ENCODE results near the gene B3GNT8. TPM values are rescaled to one million over a fixed set of nuclear protein-coding genes. Genes with fewer than 3 reads are reported as not detected.
"Not testable (repeated sequence)": the region's sequence is repeated elsewhere in the genome, so short reads cannot be mapped to it uniquely, and the experiment has no call there.

B3GNT8 gene
- under 1 TPM in 4 of 6 donors, not detected in 2; 0.26 to 0.93 (median 0.35) TPM for polyA plus RNA-seq (ENCODE audit: low read depth in 6 of 6)

GRCh38 chr19:41426952-41427646 lies at the start of gene B3GNT8:
Gene B3GNT8, minus strand, starts transcription at chr19:41427374. Its CDS starts 596 bp downstream, at chr19:41426778.
- Mint-ChIP-seq H3K27me3 (no peaks in the 10 kb centered on the region), H3K36me3 (peaks cover 5 to 19% of the 10 kb centered on the region in 2 donors), H3K4me1 (peaks cover 20 to 21% (median 21%) of the 10 kb centered on the region in 3 donors), H3K9me3 (no peaks in the 10 kb centered on the region), H3K27ac (peak within 1 kb of the TSS in 5 of 6 donors; percentile 76 to 97 (median 81)), H3K4me3 (peak within 1 kb of the TSS in 7 of 8 donors; percentile 20 to 71 (median 61))
- peak; percentile 20 to 39 for ATAC-seq (ENCODE audit: low read depth in 2 of 2)
- no peak for DNase-seq

- peak overlapping the region in 1 of 6 donors; percentile 55 for H3K27ac Mint-ChIP-seq
- H3K4me1 Mint-ChIP-seq, result peaks cover 13 to 19% (median 15%) of the 10 kb centered on the region in 3 donors
- peaks cover 0 to 2% (median 0%) of the 10 kb centered on the region in 7 donors for H3K9me3 Mint-ChIP-seq
- no peaks in the 10 kb centered on the region for H3K36me3 Mint-ChIP-seq
- H3K4me3 Mint-ChIP-seq, result peak overlapping the region in 2 of 8 donors; percentile 13 to 53
- H3K27me3 Mint-ChIP-seq, result peaks cover 36 to 53% (median 53%) of the 10 kb centered on the region in 3 donors
- DNase-seq, result peak; percentile 32
- ATAC-seq (ENCODE audit: low read depth in 2 of 2), result peak; percentile 83 to 95
Measured at GRCh38 chr19:41476583-41476982, 49.4 kb upstream of the B3GNT8 start.

- peak overlapping the region in 7 of 8 donors; percentile 48 to 83 (median 58) for H3K4me3 Mint-ChIP-seq
- H3K36me3 Mint-ChIP-seq, H3K9me3 Mint-ChIP-seq: not testable (repeated sequence)
- DNase-seq (peak; percentile 82), ATAC-seq (ENCODE audit: low read depth in 2 of 2) (peak; percentile 77 to 81)
- H3K27ac Mint-ChIP-seq, result peak overlapping the region; percentile 80 to 99 (median 94)
- H3K27me3 Mint-ChIP-seq, result peaks cover 12 to 42% (median 24%) of the 10 kb centered on the region in 3 donors
- H3K4me1 Mint-ChIP-seq, result peaks cover 29 to 35% (median 33%) of the 10 kb centered on the region in 3 donors
Measured at GRCh38 chr19:41463257-41464256, 36.4 kb upstream of the B3GNT8 start.

- Mint-ChIP-seq H3K9me3 (no peaks in the 10 kb centered on the region), H3K27ac (peak overlapping the region; percentile 48 to 99 (median 90)), H3K36me3 (no peaks in the 10 kb centered on the region), H3K4me1 (peaks cover 29 to 35% (median 33%) of the 10 kb centered on the region in 3 donors), H3K4me3 (no peak overlapping the region), H3K27me3 (peaks cover 14 to 42% (median 24%) of the 10 kb centered on the region in 3 donors)
- no peak for DNase-seq
- no peak for ATAC-seq (ENCODE audit: low read depth in 2 of 2)
Measured at GRCh38 chr19:41462497-41462896, 35.3 kb upstream of the B3GNT8 start.

- Mint-ChIP-seq H3K9me3 (no peaks in the 10 kb centered on the region), H3K27ac (peak overlapping the region in 1 of 6 donors; percentile 83), H3K4me3 (no peak overlapping the region), H3K27me3 (peaks cover 19 to 39% (median 24%) of the 10 kb centered on the region in 3 donors), H3K36me3 (peaks cover 0 to 3% of the 10 kb centered on the region in 2 donors), H3K4me1 (peaks cover 14 to 27% (median 18%) of the 10 kb centered on the region in 3 donors)
- ATAC-seq (ENCODE audit: low read depth in 2 of 2), result no peak
- no peak for DNase-seq
Measured at GRCh38 chr19:41457241-41457640, 30.1 kb upstream of the B3GNT8 start.

- no peak for ATAC-seq (ENCODE audit: low read depth in 2 of 2)
- H3K36me3 Mint-ChIP-seq, result peaks cover 0 to 3% of the 10 kb centered on the region in 2 donors
- no peak overlapping the region for H3K27ac Mint-ChIP-seq
- H3K9me3 Mint-ChIP-seq, result no peaks in the 10 kb centered on the region
- peaks cover 12 to 24% (median 18%) of the 10 kb centered on the region in 3 donors for H3K4me1 Mint-ChIP-seq
- H3K27me3 Mint-ChIP-seq, result peaks cover 19 to 39% (median 24%) of the 10 kb centered on the region in 3 donors
- no peak for DNase-seq
- H3K4me3 Mint-ChIP-seq, result no peak overlapping the region
Measured at GRCh38 chr19:41456342-41456918, 29.3 kb upstream of the B3GNT8 start.

GRCh38 chr19:41455936-41456335 lies 28.8 kb upstream of the B3GNT8 start:
- no peak for ATAC-seq (ENCODE audit: low read depth in 2 of 2)
- peaks cover 19 to 39% (median 24%) of the 10 kb centered on the region in 3 donors for H3K27me3 Mint-ChIP-seq
- peaks cover 0 to 3% of the 10 kb centered on the region in 2 donors for H3K36me3 Mint-ChIP-seq
- H3K27ac Mint-ChIP-seq, result no peak overlapping the region
- peaks cover 12 to 24% (median 18%) of the 10 kb centered on the region in 3 donors for H3K4me1 Mint-ChIP-seq
- DNase-seq, result no peak
- H3K4me3 Mint-ChIP-seq, result no peak overlapping the region
- H3K9me3 Mint-ChIP-seq, result no peaks in the 10 kb centered on the region

- peaks cover 11 to 27% (median 18%) of the 10 kb centered on the region in 3 donors for H3K27me3 Mint-ChIP-seq
- DNase-seq (no peak), ATAC-seq (ENCODE audit: low read depth in 2 of 2) (no peak)
- H3K27ac Mint-ChIP-seq, result peak overlapping the region in 4 of 6 donors; percentile 69 to 90 (median 81)
- no peaks in the 10 kb centered on the region for H3K9me3 Mint-ChIP-seq
- no peak overlapping the region for H3K4me3 Mint-ChIP-seq
- peaks cover 22 to 43% (median 31%) of the 10 kb centered on the region in 3 donors for H3K4me1 Mint-ChIP-seq
- peaks cover 0 to 3% of the 10 kb centered on the region in 2 donors for H3K36me3 Mint-ChIP-seq
Measured at GRCh38 chr19:41452584-41453275, 25.6 kb upstream of the B3GNT8 start.

- H3K9me3 Mint-ChIP-seq, result no peaks in the 10 kb centered on the region
- DNase-seq, result no peak
Measured at GRCh38 chr19:41449865-41450178, 22.6 kb upstream of the B3GNT8 start.

GRCh38 chr19:41449079-41449864 lies 22.1 kb upstream of the B3GNT8 start:
- Mint-ChIP-seq H3K27me3 (peaks cover 2 to 32% (median 4%) of the 10 kb centered on the region in 3 donors), H3K27ac (peak overlapping the region in 3 of 6 donors; percentile 47 to 75 (median 63)), H3K4me3 (peak overlapping the region; percentile 18 to 91 (median 87)), H3K9me3 (no peaks in the 10 kb centered on the region), H3K4me1 (peaks cover 18 to 38% (median 28%) of the 10 kb centered on the region in 3 donors), H3K36me3 (peaks cover 0 to 3% of the 10 kb centered on the region in 2 donors)
- DNase-seq, result peak; percentile 66
- peak; percentile 85 to 88 for ATAC-seq (ENCODE audit: low read depth in 2 of 2)

More at GRCh38 chr19:41449865-41450178, 22.6 kb upstream of the B3GNT8 start:
- Mint-ChIP-seq H3K4me3 (peak overlapping the region in 3 of 8 donors; percentile 11 to 85 (median 73)), H3K4me1 (peaks cover 18 to 42% (median 31%) of the 10 kb centered on the region in 3 donors), H3K36me3 (peaks cover 0 to 3% of the 10 kb centered on the region in 2 donors), H3K27me3 (peaks cover 0 to 29% (median 5%) of the 10 kb centered on the region in 3 donors), H3K27ac (no peak overlapping the region)
- ATAC-seq (ENCODE audit: low read depth in 2 of 2), result peak in 1 of 2 donors; percentile 19

- DNase-seq (no peak), ATAC-seq (ENCODE audit: low read depth in 2 of 2) (no peak)
- Mint-ChIP-seq H3K36me3 (peaks cover 0 to 3% of the 10 kb centered on the region in 2 donors), H3K27me3 (peaks cover 9 to 45% (median 16%) of the 10 kb centered on the region in 3 donors), H3K4me3 (peak overlapping the region in 2 of 8 donors; percentile 29 to 36), H3K9me3 (no peaks in the 10 kb centered on the region), H3K27ac (no peak overlapping the region), H3K4me1 (peaks cover 15 to 23% (median 18%) of the 10 kb centered on the region in 3 donors)
Measured at GRCh38 chr19:41447732-41448332, 20.7 kb upstream of the B3GNT8 start.

Measured in naive B cell (primary cell).